ENCODE results near the gene LMNTD2.
"Not testable (repeated sequence)": the region's sequence is repeated elsewhere in the genome, so short reads cannot be mapped to it uniquely, and the experiment has no call there.

The LMNTD2 gene

GRCh38 chr11:532527-532985, 28.0 kb downstream of the LMNTD2 start:
- no peak for DNase-seq

GRCh38 chr11:531919-532526, 28.5 kb downstream of the LMNTD2 start:
- DNase-seq: no peak

GRCh38 chr11:530960-531831, 29.3 kb downstream of the LMNTD2 start:
- DNase-seq: no peak

- no peak for DNase-seq
Observed at GRCh38 chr11:529728-530411, 30.7 kb downstream of the LMNTD2 start.

GRCh38 chr11:528815-529727, 31.5 kb downstream of the LMNTD2 start:
- no peak for DNase-seq

- no peak for DNase-seq
Observed at GRCh38 chr11:528166-528814, 32.2 kb downstream of the LMNTD2 start.

- no peak for DNase-seq
Observed at GRCh38 chr11:526192-526591, 34.3 kb downstream of the LMNTD2 start.

- DNase-seq: no peak
Observed at GRCh38 chr11:521177-521688, 39.3 kb downstream of the LMNTD2 start.

- DNase-seq: no peak
Observed at GRCh38 chr11:520428-521176, 39.9 kb downstream of the LMNTD2 start.

GRCh38 chr11:518463-519202, 41.9 kb downstream of the LMNTD2 start:
- peak; percentile 77 for DNase-seq

- not testable (repeated sequence) for DNase-seq
Observed at GRCh38 chr11:516918-517685, 43.4 kb downstream of the LMNTD2 start.

GRCh38 chr11:516400-516799, 44.1 kb downstream of the LMNTD2 start:
- no peak for DNase-seq

- no peak for DNase-seq
Observed at GRCh38 chr11:515131-515530, 45.4 kb downstream of the LMNTD2 start.

GRCh38 chr11:514606-515005, 45.9 kb downstream of the LMNTD2 start:
- no peak for DNase-seq

GRCh38 chr11:512761-513595, 47.6 kb downstream of the LMNTD2 start:
- DNase-seq: no peak

GRCh38 chr11:508956-509355, 51.6 kb downstream of the LMNTD2 start:
- DNase-seq: no peak

- no peak for DNase-seq
Observed at GRCh38 chr11:507727-508515, 52.6 kb downstream of the LMNTD2 start.

All from central memory CD4-positive, alpha-beta T cell (primary cell).